HG03045 (cell line): ENCODE data around the gene ZNF436.
"Not testable (repeated sequence)": the region's sequence is repeated elsewhere in the genome, so short reads cannot be mapped to it uniquely, and the experiment has no call there.

Experiments used
- ATAC-seq: cut with Tn5 transposase; IDR thresholded peaks from one replicate; pipeline ENCODE4 v1.9.1; 2021; ENCODE audit warnings: mild to moderate bottlenecking, moderate library complexity; ENCODE audit not compliant: unreplicated experiment

Gene ZNF436

GRCh38 chr1:23393706-23394105, 24.1 kb upstream of the ZNF436 start:
- no peak for ATAC-seq

- no peak for ATAC-seq
These were observed 22.7 kb upstream of the ZNF436 start for GRCh38 chr1:23392125-23392855.

GRCh38 chr1:23389837-23390321, 20.2 kb upstream of the ZNF436 start:
- ATAC-seq = no peak

GRCh38 chr1:23387494-23387893, 17.9 kb upstream of the ZNF436 start:
- no peak for ATAC-seq

- no peak for ATAC-seq
These were observed 15.5 kb upstream of the ZNF436 start for GRCh38 chr1:23385119-23385621.

- ATAC-seq = no peak
These were observed 14.8 kb upstream of the ZNF436 start for GRCh38 chr1:23384312-23385058.

- no peak for ATAC-seq
These were observed 14.1 kb upstream of the ZNF436 start for GRCh38 chr1:23383577-23384311.

- no peak for ATAC-seq
These were observed 11.7 kb upstream of the ZNF436 start for GRCh38 chr1:23381233-23381885.

GRCh38 chr1:23380719-23381118, 11.1 kb upstream of the ZNF436 start:
- no peak for ATAC-seq

- not testable (repeated sequence) for ATAC-seq
These were observed 10.6 kb upstream of the ZNF436 start for GRCh38 chr1:23380236-23380635.

GRCh38 chr1:23376890-23377811, 7.5 kb upstream of the ZNF436 start:
- no peak for ATAC-seq

- ATAC-seq = not testable (repeated sequence)
These were observed 4.6 kb upstream of the ZNF436 start for GRCh38 chr1:23374079-23374735.

GRCh38 chr1:23371987-23372880, 2.6 kb upstream of the ZNF436 start:
- ATAC-seq = no peak

GRCh38 chr1:23370709-23371584, 1.3 kb upstream of the ZNF436 start:
- ATAC-seq = no peak

- no peak for ATAC-seq
These were observed 683 bp upstream of the ZNF436 start for GRCh38 chr1:23370330-23370708.

GRCh38 chr1:23368562-23369334, 888 bp downstream of the ZNF436 start:
- peak; percentile 66 for ATAC-seq
